AG08395 (cell line): Measurements from ENCODE around the gene SFMBT2.

ENCODE experiments used
- DNase-seq: peaks from one replicate; pipeline ENCODE4 v3.0.0; 2012; ENCODE audit warnings: mixed read lengths, low spot score

The SFMBT2 gene

DNA sequence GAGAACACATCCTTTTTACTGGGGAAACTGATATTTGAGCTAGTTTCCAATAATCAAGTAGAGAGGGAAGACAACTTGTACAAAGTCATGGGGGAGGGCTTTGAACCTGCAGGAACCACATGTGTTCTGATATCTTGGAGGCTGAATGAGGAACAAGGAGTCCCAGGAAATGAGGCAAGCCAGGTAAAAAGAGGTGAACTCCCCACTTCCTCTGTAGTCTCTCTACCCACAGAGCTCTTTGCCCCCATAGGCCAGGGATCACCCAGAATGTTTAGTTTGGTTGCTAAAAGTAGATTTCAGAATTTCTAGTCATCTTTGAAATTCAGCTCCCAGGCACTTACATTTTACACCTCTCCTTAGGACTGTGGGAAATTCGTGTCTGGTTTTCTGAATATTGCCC, 276.4 kb downstream of the SFMBT2 start:
- DNase-seq = no peak

DNA sequence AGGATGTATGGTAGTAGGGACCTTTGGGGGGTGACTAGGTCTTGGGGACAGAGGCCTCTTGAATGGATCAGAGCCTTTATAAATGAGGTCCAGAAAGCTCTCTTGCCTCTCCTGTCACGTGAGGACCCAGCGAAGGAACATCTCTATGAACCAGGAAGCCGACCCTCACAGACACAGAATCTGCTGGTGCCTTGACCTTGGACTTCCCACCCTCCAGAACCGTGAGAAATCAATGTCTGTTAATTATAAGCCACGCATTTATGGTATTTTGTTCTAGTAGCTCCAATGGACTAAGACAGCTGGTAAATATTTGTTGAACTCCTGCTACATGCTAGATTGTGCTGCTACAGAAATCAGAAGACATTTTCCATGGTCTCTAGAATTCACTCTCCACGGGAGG, 276.9 kb downstream of the SFMBT2 start:
- DNase-seq = no peak

DNA sequence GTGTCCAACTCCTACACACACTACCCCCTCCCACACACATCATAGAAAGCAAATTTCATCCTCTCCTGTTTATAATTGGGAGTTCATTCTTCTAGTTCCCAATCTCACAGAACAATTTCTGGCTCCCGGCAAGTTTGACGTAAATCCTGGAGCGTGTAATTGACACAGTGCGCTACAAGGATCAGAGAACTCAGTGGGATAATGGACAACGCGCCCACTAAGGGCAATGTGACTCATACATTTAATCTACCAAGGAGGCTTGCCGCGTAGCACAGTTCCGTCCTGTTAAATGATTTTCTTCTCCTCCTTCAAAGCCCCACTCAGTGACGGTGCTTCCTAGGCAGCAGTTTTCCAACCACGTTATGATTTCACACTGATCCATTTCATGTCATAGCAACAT, 277.6 kb downstream of the SFMBT2 start:
- DNase-seq = no peak

DNA sequence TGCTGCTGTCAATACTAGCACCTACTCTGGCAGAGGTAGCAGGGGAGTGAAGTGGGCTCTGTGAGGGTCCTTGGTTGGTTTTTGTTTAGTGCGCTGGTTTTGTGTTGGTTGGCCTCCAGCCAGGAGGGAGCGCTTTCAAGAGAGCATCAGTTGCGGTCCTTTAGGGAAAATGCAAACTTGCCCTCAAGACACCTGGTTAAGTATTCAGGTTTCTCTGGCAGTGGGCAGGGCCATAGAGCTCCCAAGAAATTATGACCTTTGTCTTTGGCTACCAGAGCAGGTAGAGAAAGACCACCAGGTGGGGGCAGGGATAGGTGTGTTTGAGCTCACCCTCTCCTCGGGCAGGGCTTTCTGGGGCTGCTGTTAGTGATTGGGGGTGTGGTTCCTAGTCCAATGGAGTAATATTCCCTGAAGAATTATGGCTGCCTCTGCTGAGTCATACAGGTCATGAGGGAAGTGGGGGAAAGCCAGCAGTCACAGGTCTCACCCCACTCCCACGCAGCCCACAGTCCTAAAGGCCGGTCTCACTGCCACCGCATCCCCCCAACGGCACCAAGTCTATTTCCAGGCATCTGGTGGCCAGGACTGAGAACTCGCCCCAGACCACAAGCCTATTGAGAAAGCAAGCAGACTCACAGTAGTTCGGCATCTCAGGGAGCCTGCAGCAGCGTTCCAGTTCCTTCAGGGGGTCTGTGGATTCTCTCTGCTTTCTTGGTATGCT, 280.5 kb downstream of the SFMBT2 start:
- no peak for DNase-seq

DNA sequence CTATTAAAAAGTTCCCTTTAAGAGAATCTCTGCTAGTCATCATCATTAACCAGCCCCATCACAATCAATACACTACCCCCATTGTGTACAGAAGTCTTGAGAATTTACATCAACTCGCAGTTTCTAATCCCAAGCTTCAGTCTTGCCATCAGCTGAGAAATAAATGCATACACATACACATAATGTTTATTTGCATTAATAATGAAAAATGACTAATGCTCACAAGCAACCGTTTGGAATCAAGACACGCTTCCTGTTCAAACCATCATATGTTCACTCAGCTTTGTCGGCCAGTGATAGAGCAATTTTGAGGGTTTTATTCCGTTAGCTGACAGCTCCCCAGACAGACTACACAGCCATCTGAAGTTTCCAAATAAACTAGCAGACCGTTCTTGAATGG, 287.1 kb downstream of the SFMBT2 start:
- DNase-seq = no peak

DNA sequence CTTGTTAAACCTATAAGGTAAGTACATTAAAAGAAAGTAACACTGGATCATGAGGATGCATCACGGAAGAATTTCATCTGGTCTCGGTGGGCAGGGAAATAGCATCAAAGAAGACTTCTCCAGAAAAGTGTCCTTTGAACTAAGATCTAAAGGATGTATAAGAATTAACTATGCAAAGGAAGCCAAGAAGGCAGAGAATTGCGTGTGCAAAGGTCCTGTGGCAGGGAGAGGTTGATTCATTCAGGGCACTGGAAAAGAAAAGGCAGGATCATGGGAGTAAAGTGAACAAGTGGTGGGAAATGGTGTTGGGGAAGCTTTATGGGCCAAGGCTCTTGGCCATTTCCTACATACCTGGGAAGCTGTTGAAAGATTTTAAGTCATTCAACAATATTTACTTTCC, 288.3 kb downstream of the SFMBT2 start:
- DNase-seq = no peak

DNA sequence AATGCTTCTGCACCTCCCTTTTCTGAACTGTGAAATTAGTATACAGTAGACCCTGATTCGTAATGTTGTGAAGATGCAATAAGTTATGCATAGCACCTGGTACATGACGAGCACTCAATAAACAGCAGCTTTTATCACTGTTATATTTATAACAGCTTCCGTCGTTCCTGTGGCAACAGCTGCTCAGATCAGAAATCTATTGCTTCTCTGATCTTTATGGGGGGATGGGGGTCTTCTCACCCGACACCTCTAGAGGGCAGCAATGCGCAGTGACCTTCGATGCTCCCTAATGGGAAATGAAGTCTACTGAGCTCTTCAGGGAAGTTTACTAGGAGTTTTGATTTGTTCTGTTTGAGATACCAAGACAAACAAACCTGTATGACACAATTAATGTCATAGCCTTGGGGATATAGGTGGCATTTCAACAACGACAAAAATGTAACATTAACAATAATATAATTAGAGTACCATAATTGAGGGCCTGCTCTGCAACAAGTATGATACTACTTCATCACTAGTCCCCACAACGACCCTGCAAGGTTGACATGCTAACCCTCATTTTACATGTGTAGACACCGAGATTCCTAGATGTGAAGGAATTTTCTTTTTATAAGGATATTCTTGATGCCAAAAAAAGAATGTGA, 289.6 kb downstream of the SFMBT2 start:
- DNase-seq = peak; percentile 40

DNA sequence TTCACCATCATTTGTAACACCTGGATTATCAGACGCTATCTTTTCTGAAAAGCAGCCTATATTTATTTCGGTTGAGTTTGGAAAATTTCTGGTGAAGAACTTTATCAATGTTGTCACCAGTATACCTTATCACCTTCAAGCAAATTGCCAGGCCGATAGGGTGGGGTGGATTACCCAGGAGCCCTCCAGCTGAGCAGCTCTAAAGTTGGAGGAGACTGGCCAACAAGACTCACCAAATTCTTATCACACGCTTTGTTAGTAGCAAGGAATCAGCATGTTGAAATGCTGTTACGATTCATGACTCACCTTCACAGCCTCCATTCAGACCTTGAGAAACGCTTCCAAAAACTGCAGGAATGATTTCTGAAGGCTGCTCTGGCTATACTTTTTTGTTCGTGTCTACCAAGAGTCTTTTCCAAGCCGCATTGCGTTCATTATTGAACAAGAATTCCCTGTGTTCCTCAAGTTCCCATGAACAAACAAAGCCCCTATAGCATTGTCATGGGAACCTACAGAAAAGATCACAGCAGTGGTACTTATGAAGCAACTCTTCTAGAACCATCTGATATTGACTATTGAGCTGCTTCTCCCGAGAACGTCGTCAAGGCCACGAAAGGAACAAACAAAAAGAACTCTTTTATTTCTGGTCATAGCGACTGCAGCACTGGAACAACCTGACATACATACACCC, 291.4 kb downstream of the SFMBT2 start:
- DNase-seq = no peak

DNA sequence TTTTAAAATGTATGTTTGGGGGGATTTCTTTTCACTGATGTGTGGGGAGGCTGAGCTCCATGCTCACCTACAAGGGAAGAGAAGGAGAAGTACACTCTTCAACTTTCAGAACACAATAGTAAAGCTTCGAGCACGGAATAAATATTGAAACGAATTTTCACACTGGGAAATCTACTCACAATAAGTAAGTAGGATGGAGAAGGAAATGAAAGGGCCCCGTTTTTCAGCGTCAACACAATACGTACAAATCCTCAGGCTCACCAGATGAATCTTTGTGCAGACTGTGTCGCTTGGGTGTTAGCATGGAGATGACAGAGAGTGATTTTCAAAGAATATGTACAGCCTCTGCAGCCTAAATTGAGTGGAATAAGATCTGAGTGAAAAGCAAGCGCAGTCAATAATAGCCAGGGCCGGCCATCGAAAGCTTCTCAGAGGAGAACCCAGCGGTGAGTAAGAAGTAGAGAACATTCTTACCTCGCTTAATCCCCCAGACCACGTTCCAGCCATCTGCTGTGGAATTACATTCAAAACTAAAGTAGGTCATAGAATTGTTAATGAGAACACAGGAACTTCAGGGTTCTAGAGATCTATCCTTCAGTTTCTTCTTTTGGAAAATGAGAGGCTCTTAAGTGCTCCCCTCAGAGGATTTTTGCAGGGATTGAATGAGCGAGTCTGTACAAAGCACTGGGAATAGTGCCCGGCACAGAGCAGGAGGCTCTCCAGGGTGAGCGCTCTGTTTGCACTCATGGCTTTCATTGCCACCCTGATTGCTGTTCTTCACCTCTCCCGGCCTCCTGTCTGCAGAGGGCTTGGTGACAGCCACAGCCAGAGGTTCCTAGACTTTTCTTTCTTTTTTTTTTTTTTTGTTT, 292.8 kb downstream of the SFMBT2 start:
- DNase-seq = no peak

DNA sequence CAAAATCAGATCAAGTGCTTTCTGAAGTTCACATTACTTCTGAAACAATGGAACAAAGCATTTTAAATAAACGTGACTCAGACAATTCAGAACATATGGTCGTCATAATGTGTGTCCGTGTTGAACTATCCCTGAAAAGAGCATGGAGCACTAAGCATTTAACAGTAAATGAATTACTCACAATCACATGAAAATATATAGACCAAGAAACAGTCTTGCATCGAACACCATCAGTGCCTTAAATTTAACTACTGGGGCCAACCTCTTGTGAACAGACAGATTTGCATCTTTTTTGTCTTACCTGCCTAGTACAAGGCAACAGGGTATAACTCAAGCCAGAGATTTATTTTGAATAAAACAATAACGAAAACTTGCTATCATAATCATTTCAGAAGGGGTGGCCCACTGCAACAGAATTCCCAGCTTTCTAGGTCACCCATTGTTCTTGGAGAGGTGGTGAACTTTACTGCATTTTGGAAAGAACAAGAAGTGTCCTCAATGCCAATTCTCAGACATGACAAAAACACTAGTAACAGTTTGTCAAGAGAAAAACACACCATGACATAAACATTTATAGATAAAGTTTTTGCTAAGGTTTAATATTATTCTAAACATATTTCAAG, 293.5 kb downstream of the SFMBT2 start:
- DNase-seq = no peak

DNA sequence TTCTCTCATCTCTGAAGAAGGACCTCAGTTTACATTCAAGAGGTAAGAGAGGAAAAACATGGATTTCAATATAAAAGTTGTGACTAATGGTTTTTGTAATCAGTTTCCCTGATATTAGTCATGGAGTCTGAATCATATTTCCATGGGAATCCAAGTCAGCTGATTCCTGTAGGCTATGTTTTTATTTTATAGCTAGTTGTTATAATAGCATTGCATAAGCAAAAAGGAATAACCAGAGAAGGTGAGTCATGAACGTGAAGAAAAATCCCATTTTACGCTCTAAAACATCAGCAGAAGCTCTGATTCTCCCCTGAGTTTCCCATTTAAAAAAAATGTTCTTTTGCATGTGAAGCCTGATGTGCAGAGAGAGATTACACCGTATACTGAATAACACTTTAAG, 299.3 kb downstream of the SFMBT2 start:
- peak; percentile 5 for DNase-seq

DNA sequence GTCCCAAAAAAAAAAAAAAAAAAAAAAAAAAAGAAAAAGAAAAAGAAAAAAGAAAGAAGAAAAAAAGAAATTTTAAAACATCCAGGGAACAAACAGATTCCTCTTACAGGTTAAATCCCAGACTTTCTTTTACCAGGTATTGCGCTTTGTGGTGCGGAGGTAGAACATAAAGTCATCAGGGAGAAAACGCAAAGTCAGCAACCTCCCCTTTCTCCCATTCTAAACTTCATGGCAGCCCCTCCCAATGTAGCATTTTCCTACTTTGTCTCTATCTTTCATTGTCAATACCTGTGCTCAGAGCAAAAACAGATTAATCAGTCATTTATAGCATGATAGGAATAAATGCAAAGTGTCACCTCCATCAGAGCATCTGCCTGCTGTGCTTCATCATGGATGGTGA, 299.7 kb downstream of the SFMBT2 start:
- DNase-seq = no peak
